ENCODE results near the gene COPS7B.
"Not testable (repeated sequence)": the region's sequence is repeated elsewhere in the genome, so short reads cannot be mapped to it uniquely, and the experiment has no call there.

COPS7B gene

GRCh38 chr2:231786177-231786916 is at the start of gene COPS7B:
Gene COPS7B, plus strand, starts transcription at chr2:231786445. Its CDS starts 2,126 bp downstream, at chr2:231788571.
- peak; percentile 58 for DNase-seq (ENCODE audit: low spot score)

GRCh38 chr2:231737761-231738160 is 48.5 kb upstream of the COPS7B start:
- no peak for DNase-seq (ENCODE audit: low spot score)

- peak; percentile 98 for DNase-seq (ENCODE audit: low spot score)
Observed at GRCh38 chr2:231743376-231744116, 42.7 kb upstream of the COPS7B start.

- peak; percentile 42 for DNase-seq (ENCODE audit: low spot score)
Observed at GRCh38 chr2:231745303-231746038, 40.8 kb upstream of the COPS7B start.

GRCh38 chr2:231748153-231748896 is 37.9 kb upstream of the COPS7B start:
- not testable (repeated sequence) for DNase-seq (ENCODE audit: low spot score)

GRCh38 chr2:231749016-231749415 is 37.2 kb upstream of the COPS7B start:
- DNase-seq (ENCODE audit: low spot score): not testable (repeated sequence)

GRCh38 chr2:231751042-231751815 is 35.0 kb upstream of the COPS7B start:
- DNase-seq (ENCODE audit: low spot score): no peak

- no peak for DNase-seq (ENCODE audit: low spot score)
Observed at GRCh38 chr2:231752061-231752460, 34.2 kb upstream of the COPS7B start.

GRCh38 chr2:231761735-231762134 is 24.5 kb upstream of the COPS7B start:
- DNase-seq (ENCODE audit: low spot score): no peak

- DNase-seq (ENCODE audit: low spot score): no peak
Observed at GRCh38 chr2:231764124-231764523, 22.1 kb upstream of the COPS7B start.

- no peak for DNase-seq (ENCODE audit: low spot score)
Observed at GRCh38 chr2:231764760-231765159, 21.5 kb upstream of the COPS7B start.

- peak; percentile 49 for DNase-seq (ENCODE audit: low spot score)
Observed at GRCh38 chr2:231765496-231765929, 20.7 kb upstream of the COPS7B start.

- no peak for DNase-seq (ENCODE audit: low spot score)
Observed at GRCh38 chr2:231769170-231770136, 16.8 kb upstream of the COPS7B start.

GRCh38 chr2:231780123-231780908 is 5.9 kb upstream of the COPS7B start:
- no peak for DNase-seq (ENCODE audit: low spot score)

GRCh38 chr2:231780909-231781797 is 5.1 kb upstream of the COPS7B start, which contains the start of gene PDE6D:
Gene PDE6D, minus strand, starts transcription at chr2:231781282. Its CDS starts 168 bp downstream, at chr2:231781114.
- DNase-seq (ENCODE audit: low spot score): peak; percentile 97

GRCh38 chr2:231781798-231782726 is 4.2 kb upstream of the COPS7B start:
- no peak for DNase-seq (ENCODE audit: low spot score)

- DNase-seq (ENCODE audit: low spot score): no peak
Observed at GRCh38 chr2:231785413-231785812, 832 bp upstream of the COPS7B start.
